ENCODE results near the gene PRKCI.

The PRKCI gene

GRCh38 chr3:170344971-170345370 lies 122.7 kb downstream of the PRKCI start:
- no peak for TF ChIP-seq GATA3 (IDR thresholded peaks at IDR 0.05; ENCODE audit: low read depth, low read length)
- TF ChIP-seq GATA2 (IDR thresholded peaks at IDR 0.05; ENCODE audit: low read depth, low read length): no peak

DNA sequence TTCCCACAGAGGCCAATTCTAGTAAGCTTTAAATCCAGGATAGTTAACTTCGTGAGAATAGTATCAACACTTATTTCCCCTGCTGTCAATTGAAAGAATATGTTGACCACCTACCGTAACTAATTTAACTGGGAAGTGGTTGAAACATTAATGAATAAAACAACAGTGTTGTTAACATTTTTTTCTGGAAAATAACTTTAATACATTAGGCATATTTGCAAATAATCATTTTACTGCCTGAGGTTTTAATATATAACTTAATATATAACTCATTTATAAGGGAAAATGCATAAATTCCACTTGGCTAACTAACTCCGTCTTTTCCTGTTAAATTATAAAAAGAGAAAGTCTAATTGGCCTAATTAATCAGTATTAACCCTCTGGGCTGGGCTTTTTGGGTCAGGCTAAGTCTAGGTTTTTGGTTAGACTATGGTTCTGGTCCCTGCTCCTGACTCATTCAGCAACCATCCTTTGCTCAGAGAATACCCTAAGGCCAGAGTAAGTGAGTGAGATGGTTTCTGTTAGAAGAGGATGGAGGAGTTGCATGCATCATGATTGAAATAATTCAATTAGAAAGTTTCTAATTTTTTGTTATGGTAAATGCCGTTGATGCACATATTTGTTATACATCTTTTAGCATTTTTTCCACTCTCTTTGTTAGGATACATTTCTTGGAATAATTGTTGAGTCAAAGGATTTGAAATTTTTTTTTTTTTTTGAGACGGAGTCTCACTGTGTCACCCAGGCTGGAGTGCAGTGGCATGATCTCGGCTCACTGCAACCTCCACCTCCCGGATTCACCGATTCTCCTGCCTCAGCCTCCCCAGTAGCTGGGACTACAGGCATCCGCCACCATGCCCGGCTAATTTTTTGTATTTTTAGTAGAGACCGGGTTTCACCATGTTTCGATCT lies 124.5 kb downstream of the PRKCI start:
- TF ChIP-seq GATA3 (IDR thresholded peaks at IDR 0.05; ENCODE audit: low read depth, low read length): no peak

DNA sequence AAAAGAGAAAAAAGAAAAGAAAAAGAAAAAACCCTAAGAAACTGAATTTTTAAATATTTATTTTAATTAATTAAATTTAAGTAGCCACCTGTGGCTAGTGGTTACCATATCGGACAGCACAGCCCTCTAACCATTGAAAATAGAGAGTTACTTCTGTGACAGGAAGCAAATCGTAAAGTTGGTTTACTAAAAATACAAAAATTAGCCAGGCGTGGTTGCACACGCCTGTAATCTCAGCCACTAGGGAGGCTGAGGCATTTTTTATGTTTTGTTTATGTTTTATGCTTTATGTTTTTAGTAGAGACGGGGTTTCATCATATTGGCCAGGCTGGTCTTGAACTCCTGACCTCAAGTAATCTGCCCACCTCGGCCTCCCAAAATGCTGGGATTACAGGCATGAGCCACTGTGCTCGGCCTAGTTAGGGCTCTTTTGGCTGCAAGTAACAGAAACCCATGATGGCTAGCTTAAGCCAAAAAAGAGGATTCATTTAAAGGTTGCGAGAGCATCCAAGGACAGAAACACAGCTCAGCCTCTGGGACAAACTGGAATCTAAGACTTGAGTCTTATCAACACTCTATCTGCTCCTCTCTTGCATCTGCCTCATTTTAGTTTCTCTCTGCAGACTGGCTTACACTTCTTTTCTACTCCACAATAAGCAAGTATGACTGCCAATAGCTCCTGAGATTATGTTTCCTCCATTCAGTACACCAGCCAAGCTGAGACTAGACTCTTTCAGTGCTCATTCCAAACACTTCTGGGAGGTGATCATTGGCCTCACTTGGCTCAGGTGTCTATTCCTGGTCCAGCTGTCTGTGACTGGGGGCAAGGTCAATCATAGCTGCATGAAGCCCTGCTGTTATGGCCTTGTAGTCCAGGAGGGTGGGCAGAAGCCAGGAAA lies 128.5 kb downstream of the PRKCI start:
- TF ChIP-seq GATA3 (IDR thresholded peaks at IDR 0.05; ENCODE audit: low read depth, low read length) (no peak), GATA2 (IDR thresholded peaks at IDR 0.05; ENCODE audit: low read depth, low read length) (no peak)

- TF ChIP-seq GATA2 (IDR thresholded peaks at IDR 0.05; ENCODE audit: low read depth, low read length) (no peak), GATA3 (IDR thresholded peaks at IDR 0.05; ENCODE audit: low read depth, low read length) (no peak)
Measured at GRCh38 chr3:170352936-170353335, 130.7 kb downstream of the PRKCI start.

DNA sequence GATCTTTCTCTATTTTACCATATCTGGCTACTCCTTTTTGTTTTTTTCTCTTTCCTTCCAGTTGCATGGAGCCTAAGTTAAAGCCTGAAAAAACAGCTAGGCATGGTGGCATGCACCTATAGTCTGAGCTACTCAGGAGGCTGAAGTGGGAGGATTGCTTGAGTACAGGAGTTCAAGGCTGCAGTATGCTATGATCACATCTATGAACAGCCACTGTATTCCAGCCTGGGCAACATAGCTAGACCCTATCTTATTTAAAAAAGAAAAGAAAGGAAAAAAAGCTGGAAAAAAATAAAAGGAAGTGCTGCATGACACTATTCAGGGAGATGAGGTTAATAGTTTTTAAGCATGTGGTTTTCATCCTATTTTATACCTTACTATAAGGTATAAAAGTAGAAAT lies 131.3 kb downstream of the PRKCI start:
- TF ChIP-seq GATA3 (IDR thresholded peaks at IDR 0.05; ENCODE audit: low read depth, low read length) (no peak), GATA2 (IDR thresholded peaks at IDR 0.05; ENCODE audit: low read depth, low read length) (no peak)

- no peak for TF ChIP-seq GATA3 (IDR thresholded peaks at IDR 0.05; ENCODE audit: low read depth, low read length)
- TF ChIP-seq GATA2 (IDR thresholded peaks at IDR 0.05; ENCODE audit: low read depth, low read length): no peak
Measured at GRCh38 chr3:170354760-170355159, 132.5 kb downstream of the PRKCI start.
